Spleen (tissue), 11 donors: ENCODE measurements around the gene SLC17A5. TPM values are rescaled to one million over a fixed set of nuclear protein-coding genes. Genes with fewer than 3 reads are reported as not detected.

Experiments
- DNase-seq: peaks from one replicate; pipeline ENCODE4 v3.0.0-alpha.2; 2020
- H3K27ac ChIP-seq, 8 donors: fragments of 200-600 bp; sonication (generic) in 7 of 8; 1 replicate in 4 of 8; 2 replicates in 4 of 8; pipeline versions ENCODE4 v1.5.0 to v1.8.0; 2016 to 2021; ENCODE audit warnings: inconsistent platforms in 4 of 8, mild to moderate bottlenecking in 4 of 8, moderate library complexity in 1 of 8
- H3K27me3 ChIP-seq, 7 donors: fragments of 200-600 bp; sonication (generic) in 6 of 7; replicated peaks in 1 of 7; 1 replicate in 4 of 7; 2 replicates in 3 of 7; pipeline versions ENCODE4 v1.5.0 to v1.8.0; 2016 to 2021; ENCODE audit warnings: inconsistent platforms in 3 of 7, mild to moderate bottlenecking in 1 of 7
- H3K36me3 ChIP-seq, 6 donors: fragments of 200-600 bp; sonication (generic) in 5 of 6; 1 replicate in 4 of 6; 2 replicates in 2 of 6; pipeline versions ENCODE4 v1.5.0 to v1.8.0; 2016 to 2021; ENCODE audit warnings: inconsistent platforms in 2 of 6
- H3K4me1 ChIP-seq, 6 donors: fragments of 200-600 bp; sonication (generic) in 5 of 6; 1 replicate in 3 of 6; 2 replicates in 3 of 6; pipeline versions ENCODE4 v1.5.0 to v1.8.0; 2016 to 2021; ENCODE audit warnings: inconsistent platforms in 3 of 6
- H3K4me3 ChIP-seq, 8 donors: fragments of 200-600 bp; sonication (generic) in 7 of 8; 1 replicate in 4 of 8; 2 replicates in 4 of 8; pipeline versions ENCODE4 v1.5.0 to v1.8.0; 2016 to 2021; ENCODE audit warnings: inconsistent platforms in 4 of 8, mild to moderate bottlenecking in 4 of 8, moderate library complexity in 2 of 8
- H3K9me3 ChIP-seq, 8 donors: fragments of 200-600 bp; sonication (generic) in 7 of 8; 1 replicate in 4 of 8; 2 replicates in 4 of 8; pipeline versions ENCODE4 v1.5.0 to v1.8.0; 2016 to 2021; ENCODE audit warnings: inconsistent platforms in 4 of 8
- POLR2A ChIP-seq, 3 donors: fragments of 450-650 bp; IDR thresholded peaks; one replicate each; pipeline ENCODE4 v1.5.1; 2017; ENCODE audit warnings: antibody characterized with exemption in 3 of 3, mild to moderate bottlenecking in 1 of 3
- POLR2AphosphoS5 ChIP-seq, 3 donors: sonication (generic); formaldehyde crosslinking; IDR thresholded peaks; one replicate each; pipeline ENCODE4 v1.5.1; 2017; ENCODE audit warnings: antibody characterized with exemption in 3 of 3
- WGBS, 5 donors: extraction: QIAGEN DNeasy Blood & Tissue Kit in 3 of 5; methylation state at CpG; one replicate each; pipeline versions ENCODE4 v1.1.5 to v1.1.7; 2013 to 2018; 5-methylcytosine and 5-hydroxymethylcytosine counted together
- intact Hi-C: fragments of 100-400 bp; cut with DNase I; formaldehyde crosslinking; loops from one replicate; pipeline ENCODE4 v1.15.0; 2023; ENCODE audit warnings: low total_unique reads
- polyA plus RNA-seq, 3 donors: library from polyadenylated mRNA; stranded (reverse); fragments of 200-250 nt; gene quantifications; one replicate each; pipeline ENCODE4 v1.2.1, GENCODE V29; 2013
- total RNA-seq, 7 donors: library from RNA; depleted of rRNA in 3 of 7; stranded (reverse); fragments of >200 nt in 3 of 7; fragmentation: NEBNext Ultra II Directional in 4 of 7; extraction: Animal tissue kit (Norgen Biotek cat#: 25700) in 4 of 7; gene quantifications; one replicate each; pipeline versions ENCODE4 v1.1.0 to v1.2.1, GENCODE V29; 2016 to 2021
- TF ChIP-seq, protein P1 (sequence below), 11 experiments: fragments of 200-600 bp in 7 of 11; fragments of 450-650 bp in 4 of 11; sonication (generic) in 4 of 11; IDR thresholded peaks in 8 of 11; conservative IDR thresholded peaks in 3 of 11; 1 replicate in 7 of 11; 2 replicates in 4 of 11; pipeline versions ENCODE4 v1.4.0 to v1.8.0; 2016 to 2021; ENCODE audit warnings: antibody characterized with exemption in 11 of 11, inconsistent platforms in 4 of 11, mild to moderate bottlenecking in 1 of 11
- donor health status: healthy with polysubstance abuse.
- donor health status: DM: no; HTN: no; CAD: no; lungs with moderate emphysema.
- donor health status: DM: no; HTN: no; CAD: no.
- donor health status: Bipolar disorder and iron deficiency.
- donor health status: healthy.
- donor health status: DM: no; HTN: no; CAD: no.
- donor health status: DM: yes; HTN: yes; CAD: no.

SLC17A5 gene
- total and polyA plus RNA-seq, 10 donors = 1.1 to 22.8 (median 11.9) TPM

DNA sequence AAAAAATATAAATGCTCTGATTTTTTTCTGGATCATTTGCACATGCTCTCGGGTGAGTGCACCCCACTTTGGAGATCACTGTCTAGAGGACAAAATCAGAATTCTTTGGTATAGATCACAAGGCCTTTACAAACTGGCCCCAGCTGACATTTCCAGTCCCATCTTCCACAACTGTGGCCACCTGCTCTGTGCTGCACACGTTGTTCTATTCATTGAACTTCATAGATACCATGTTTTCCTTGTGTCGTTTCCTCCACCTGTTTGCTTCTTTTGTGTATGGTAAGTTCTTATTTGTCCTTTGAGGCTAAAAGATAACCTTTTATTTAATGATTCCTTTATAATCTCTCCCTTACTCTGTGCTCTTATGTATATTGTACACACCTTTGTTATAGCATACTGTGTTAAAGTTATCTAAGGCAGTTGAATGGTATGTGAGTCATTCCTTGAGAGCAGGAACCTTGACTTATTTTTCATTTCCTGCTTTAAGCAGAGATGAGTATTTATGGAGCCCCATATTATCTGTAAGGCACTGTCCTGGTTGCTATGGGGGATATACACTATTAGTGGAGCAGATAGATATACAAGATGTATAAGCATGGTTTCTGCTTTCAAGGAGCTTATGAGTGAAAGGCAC, 12.0 kb upstream of the SLC17A5 start:
- Histone ChIP-seq H3K4me3 (no peak overlapping the region), H3K4me1 (no peaks in the 10 kb centered on the region), H3K27ac (no peak overlapping the region), H3K36me3 (no peaks in the 10 kb centered on the region), H3K27me3 (peaks cover 0 to 21% (median 0%) of the 10 kb centered on the region in 7 donors), H3K9me3 (no peaks in the 10 kb centered on the region)
- no peak for DNase-seq
- WGBS, 5 donors = 68 to 74% (median 71%) methylated on average over 3 of the region's 3 CpGs
- TF ChIP-seq POLR2A (IDR thresholded peaks at IDR 0.05) = no peak
- TF ChIP-seq POLR2AphosphoS5 (IDR thresholded peaks at IDR 0.05) = no peak
- TF ChIP-seq, protein P1, sequence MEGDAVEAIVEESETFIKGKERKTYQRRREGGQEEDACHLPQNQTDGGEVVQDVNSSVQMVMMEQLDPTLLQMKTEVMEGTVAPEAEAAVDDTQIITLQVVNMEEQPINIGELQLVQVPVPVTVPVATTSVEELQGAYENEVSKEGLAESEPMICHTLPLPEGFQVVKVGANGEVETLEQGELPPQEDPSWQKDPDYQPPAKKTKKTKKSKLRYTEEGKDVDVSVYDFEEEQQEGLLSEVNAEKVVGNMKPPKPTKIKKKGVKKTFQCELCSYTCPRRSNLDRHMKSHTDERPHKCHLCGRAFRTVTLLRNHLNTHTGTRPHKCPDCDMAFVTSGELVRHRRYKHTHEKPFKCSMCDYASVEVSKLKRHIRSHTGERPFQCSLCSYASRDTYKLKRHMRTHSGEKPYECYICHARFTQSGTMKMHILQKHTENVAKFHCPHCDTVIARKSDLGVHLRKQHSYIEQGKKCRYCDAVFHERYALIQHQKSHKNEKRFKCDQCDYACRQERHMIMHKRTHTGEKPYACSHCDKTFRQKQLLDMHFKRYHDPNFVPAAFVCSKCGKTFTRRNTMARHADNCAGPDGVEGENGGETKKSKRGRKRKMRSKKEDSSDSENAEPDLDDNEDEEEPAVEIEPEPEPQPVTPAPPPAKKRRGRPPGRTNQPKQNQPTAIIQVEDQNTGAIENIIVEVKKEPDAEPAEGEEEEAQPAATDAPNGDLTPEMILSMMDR (IDR thresholded peaks at IDR 0.05 in 8 of 11, conservative IDR thresholded peaks at IDR 0.05 in 3 of 11) = no peak
- intact Hi-C loops = no loop called here

DNA sequence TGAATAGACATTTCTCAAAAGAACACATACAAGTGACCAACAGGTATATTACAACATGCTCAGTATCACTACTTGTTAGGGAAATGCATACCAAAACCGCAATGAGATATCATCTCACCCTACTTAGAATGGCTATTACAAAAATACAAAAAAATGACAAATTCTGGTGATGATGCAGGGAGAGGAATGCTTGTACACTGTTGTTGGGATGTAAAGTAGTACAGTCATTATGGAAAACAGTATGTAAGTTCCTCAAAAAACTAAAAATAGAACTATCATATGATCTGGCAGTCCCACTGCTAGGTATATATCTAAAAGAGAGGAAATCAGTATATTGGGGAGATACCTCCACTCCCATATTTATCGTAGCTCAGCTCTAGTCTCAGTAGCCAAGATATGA, 10.9 kb upstream of the SLC17A5 start:
- intact Hi-C loops = no loop called here
- no peaks in the 10 kb centered on the region for H3K36me3 ChIP-seq
- no peaks in the 10 kb centered on the region for H3K4me1 ChIP-seq
- TF ChIP-seq POLR2AphosphoS5 (IDR thresholded peaks at IDR 0.05) (no peak), POLR2A (IDR thresholded peaks at IDR 0.05) (no peak)
- TF ChIP-seq, protein P1 (IDR thresholded peaks at IDR 0.05 in 8 of 11, conservative IDR thresholded peaks at IDR 0.05 in 3 of 11) = no peak
- H3K4me3 ChIP-seq = no peak overlapping the region
- peaks cover 0 to 12% (median 0%) of the 10 kb centered on the region in 7 donors for H3K27me3 ChIP-seq
- 80 to 89% (median 89%) methylated on average over 2 of the region's 2 CpGs for WGBS, 5 donors
- no peak overlapping the region for H3K27ac ChIP-seq
- H3K9me3 ChIP-seq = no peaks in the 10 kb centered on the region
- no peak for DNase-seq

DNA sequence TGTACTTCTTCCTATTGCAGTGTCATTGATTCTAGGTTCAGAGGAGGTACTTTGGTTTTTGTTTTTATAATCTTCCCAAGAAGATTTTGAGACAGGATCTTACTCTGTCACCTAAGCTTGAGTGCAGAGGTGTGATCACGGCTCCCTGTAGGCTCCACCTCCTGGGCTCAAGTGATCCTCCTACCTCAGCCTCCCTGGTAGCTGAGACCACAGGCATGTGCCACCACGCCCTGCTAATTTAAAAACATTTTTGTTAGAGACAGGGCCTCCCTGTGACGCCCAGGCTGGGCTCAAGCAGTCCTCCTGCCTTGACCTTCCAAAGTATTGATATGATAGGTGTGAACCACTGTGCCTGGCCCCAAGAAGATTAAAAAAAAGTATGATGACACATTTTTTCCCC, 3.4 kb upstream of the SLC17A5 start:
- Histone ChIP-seq H3K27me3 (no peaks in the 10 kb centered on the region), H3K9me3 (no peaks in the 10 kb centered on the region), H3K27ac (no peak overlapping the region), H3K36me3 (no peaks in the 10 kb centered on the region), H3K4me1 (peaks cover 0 to 26% (median 20%) of the 10 kb centered on the region in 6 donors), H3K4me3 (no peak overlapping the region)
- intact Hi-C loops = no loop called here
- no peak for DNase-seq
- TF ChIP-seq POLR2A (IDR thresholded peaks at IDR 0.05) (no peak), POLR2AphosphoS5 (IDR thresholded peaks at IDR 0.05) (no peak)
- TF ChIP-seq, protein P1 (IDR thresholded peaks at IDR 0.05 in 8 of 11, conservative IDR thresholded peaks at IDR 0.05 in 3 of 11) = no peak
- WGBS, 5 donors = 75 to 88% (median 83%) methylated on average over 3 of the region's 3 CpGs

DNA sequence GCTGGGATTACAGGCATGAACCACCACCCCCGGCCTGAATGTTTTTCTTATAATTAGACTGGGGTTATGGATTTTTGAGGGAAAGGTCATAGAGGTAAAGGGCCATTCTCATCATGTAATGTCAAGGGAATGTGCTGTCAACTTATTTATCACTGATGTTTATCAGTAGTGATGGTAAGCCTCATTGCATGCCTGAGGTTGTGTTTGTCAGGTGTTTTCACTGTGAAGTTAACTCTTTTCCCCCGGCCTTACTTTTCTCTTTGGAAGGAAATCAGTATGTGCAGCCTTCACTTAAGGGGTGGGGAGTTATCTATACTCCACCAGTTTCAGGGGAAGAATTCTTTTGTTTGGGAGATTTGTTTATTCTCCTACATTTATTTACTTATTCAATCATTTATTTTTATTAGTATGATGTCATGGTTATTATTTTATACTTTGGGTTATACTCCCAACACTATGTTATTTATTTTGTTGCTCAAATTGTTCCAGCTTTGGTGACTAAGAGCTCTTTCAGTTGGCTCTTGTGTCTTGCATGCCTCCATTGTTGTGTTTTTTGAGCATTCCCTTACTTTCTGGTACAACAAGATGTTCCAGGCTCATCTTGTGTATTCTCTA, 2.8 kb upstream of the SLC17A5 start:
- DNase-seq = no peak
- Histone ChIP-seq H3K27me3 (no peaks in the 10 kb centered on the region), H3K4me3 (no peak overlapping the region)

More for the DNA sequence above, 2.8 kb upstream of the SLC17A5 start:
- TF ChIP-seq POLR2A (IDR thresholded peaks at IDR 0.05) (no peak), POLR2AphosphoS5 (IDR thresholded peaks at IDR 0.05) (no peak)
- TF ChIP-seq, protein P1 (IDR thresholded peaks at IDR 0.05 in 8 of 11, conservative IDR thresholded peaks at IDR 0.05 in 3 of 11) = no peak
- no peak overlapping the region for H3K27ac ChIP-seq
- H3K4me1 ChIP-seq = peaks cover 0 to 32% (median 25%) of the 10 kb centered on the region in 6 donors
- no peaks in the 10 kb centered on the region for H3K9me3 ChIP-seq
- intact Hi-C loops = no loop called here
- no peaks in the 10 kb centered on the region for H3K36me3 ChIP-seq
- WGBS, 5 donors = 93 to 98% (median 95%) methylated on average over 2 of the region's 2 CpGs
